HEK293 (cell line): ENCODE measurements around the gene ZNF555.

ENCODE experiments used
- KLF10 ChIP-seq: fragments of 450-650 bp; IDR thresholded peaks from 2 replicates; pipeline ENCODE4 v1.5.1; 2018; ENCODE audit warnings: missing biosample characterization, mild to moderate bottlenecking, missing genetic modification characterization
- ZBTB8A ChIP-seq: fragments of 450-650 bp; formaldehyde crosslinking; IDR thresholded peaks from 2 replicates; pipeline ENCODE4 v1.5.1; 2016; ENCODE audit warnings: missing biosample characterization, missing genetic modification characterization
- ZNF311 ChIP-seq: fragments of 450-650 bp; formaldehyde crosslinking; IDR thresholded peaks from 2 replicates; pipeline ENCODE4 v1.5.1; 2017; ENCODE audit warnings: missing biosample characterization, missing genetic modification characterization, borderline replicate concordance

DNA sequence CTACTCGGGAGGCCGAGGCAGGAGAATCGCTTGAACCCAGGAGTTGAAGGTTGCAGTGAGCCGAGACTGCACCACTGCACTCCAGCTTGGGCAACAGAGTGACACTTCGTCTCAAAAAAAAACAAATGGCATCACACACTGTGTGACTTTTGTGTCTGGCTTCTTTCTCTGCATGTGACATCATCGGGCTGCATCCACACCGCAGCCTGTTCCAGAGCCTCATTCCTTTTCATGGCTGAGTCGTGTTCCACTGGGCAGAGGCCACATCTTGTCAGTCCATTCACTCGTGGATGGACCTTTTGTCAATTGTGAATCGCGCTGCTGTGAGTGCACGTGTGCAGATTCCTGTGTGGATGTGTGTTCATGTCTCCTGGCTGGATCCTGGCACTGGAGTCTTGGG lies 47.7 kb upstream of the ZNF555 start:
- TF ChIP-seq ZBTB8A, result no peak
- TF ChIP-seq ZNF311 (tag by site-specific recombination), result no peak
- no peak for TF ChIP-seq KLF10
